Measurements from ENCODE around the gene C22orf42.
"Not testable (repeated sequence)": the region's sequence is repeated elsewhere in the genome, so short reads cannot be mapped to it uniquely, and the experiment has no call there.

Gene C22orf42

GRCh38 chr22:32175683-32176644 is 16.9 kb upstream of the C22orf42 start:
- Histone ChIP-seq H3K4me1 (ENCODE audit: control insufficient read depth, low read depth, low read length) (peaks cover 3% of the 10 kb centered on the region), H3K4me3 (ENCODE audit: low read length) (no peak overlapping the region), H3K56ac (ENCODE audit: low read length) (peak overlapping the region; percentile 76), H2BK15ac (replicated peaks; ENCODE audit: low read depth) (no peak overlapping the region), H3K27ac (ENCODE audit: low read depth, low read length) (no peak overlapping the region), H2BK120ac (ENCODE audit: low read depth, low read length) (no peak overlapping the region), H3K23ac (ENCODE audit: low read length) (no peak overlapping the region), H3K27me3 (ENCODE audit: insufficient read depth, low read length, poor library complexity) (no peaks in the 10 kb centered on the region), H3K79me2 (ENCODE audit: control insufficient read depth, insufficient read depth, low read length) (no peaks in the 10 kb centered on the region), H3K36me3 (ENCODE audit: control insufficient read depth, insufficient read depth, low read length) (no peaks in the 10 kb centered on the region), H2BK5ac (ENCODE audit: low read length) (no peak overlapping the region), H2AK5ac (ENCODE audit: low read length) (no peak overlapping the region), H3K79me1 (ENCODE audit: low read length) (no peaks in the 10 kb centered on the region), H4K8ac (ENCODE audit: low read depth, low read length) (no peak overlapping the region), H3K4ac (ENCODE audit: low read depth, low read length) (no peak overlapping the region), H3K18ac (ENCODE audit: low read length) (no peak overlapping the region), H4K5ac (ENCODE audit: low read length) (no peak overlapping the region), H3K9ac (ENCODE audit: low read length) (peak overlapping the region; percentile 26), H3K4me2 (ENCODE audit: low read length) (peak overlapping the region; percentile 37)
- WGBS (ENCODE audit: extremely low coverage, insufficient coverage, low lambda C conversion rate): no CpG with 5 or more reads among the region's 73 CpGs
- DNase-seq: peak; percentile 57

GRCh38 chr22:32175115-32175514 is 16.0 kb upstream of the C22orf42 start:
- WGBS (ENCODE audit: extremely low coverage, insufficient coverage, low lambda C conversion rate): no CpG with 5 or more reads among the region's 11 CpGs
- no peak overlapping the region for H3K4me3 ChIP-seq (ENCODE audit: low read length)

GRCh38 chr22:32165681-32166080 is 6.6 kb upstream of the C22orf42 start:
- Histone ChIP-seq H2AK5ac (ENCODE audit: low read length) (no peak overlapping the region), H3K27me3 (ENCODE audit: insufficient read depth, low read length, poor library complexity) (no peaks in the 10 kb centered on the region), H4K5ac (ENCODE audit: low read length) (no peak overlapping the region), H2BK15ac (replicated peaks; ENCODE audit: low read depth) (no peak overlapping the region), H3K79me1 (ENCODE audit: low read length) (no peaks in the 10 kb centered on the region), H3K27ac (ENCODE audit: low read depth, low read length) (no peak overlapping the region), H4K8ac (ENCODE audit: low read depth, low read length) (no peak overlapping the region), H3K36me3 (ENCODE audit: control insufficient read depth, insufficient read depth, low read length) (no peaks in the 10 kb centered on the region), H3K4me3 (ENCODE audit: low read length) (no peak overlapping the region), H3K56ac (ENCODE audit: low read length) (no peak overlapping the region), H3K79me2 (ENCODE audit: control insufficient read depth, insufficient read depth, low read length) (no peaks in the 10 kb centered on the region), H3K9ac (ENCODE audit: low read length) (no peak overlapping the region), H3K18ac (ENCODE audit: low read length) (no peak overlapping the region), H2BK120ac (ENCODE audit: low read depth, low read length) (no peak overlapping the region), H3K23ac (ENCODE audit: low read length) (no peak overlapping the region), H3K4me2 (ENCODE audit: low read length) (no peak overlapping the region), H3K4me1 (ENCODE audit: control insufficient read depth, low read depth, low read length) (no peaks in the 10 kb centered on the region), H3K4ac (ENCODE audit: low read depth, low read length) (no peak overlapping the region), H2BK5ac (ENCODE audit: low read length) (no peak overlapping the region)
- no CpG with 5 or more reads among the region's 6 CpGs for WGBS (ENCODE audit: extremely low coverage, insufficient coverage, low lambda C conversion rate)
- no peak for DNase-seq

More at GRCh38 chr22:32175115-32175514, 16.0 kb upstream of the C22orf42 start:
- DNase-seq: no peak
- peaks cover 3% of the 10 kb centered on the region for H3K4me1 ChIP-seq (ENCODE audit: control insufficient read depth, low read depth, low read length)
- no peak overlapping the region for H3K4me2 ChIP-seq (ENCODE audit: low read length)
- no peak overlapping the region for H4K5ac ChIP-seq (ENCODE audit: low read length)
- no peak overlapping the region for H2BK15ac ChIP-seq (replicated peaks; ENCODE audit: low read depth)
- H3K23ac ChIP-seq (ENCODE audit: low read length): no peak overlapping the region
- peak overlapping the region; percentile 35 for H2AK5ac ChIP-seq (ENCODE audit: low read length)
- no peaks in the 10 kb centered on the region for H3K79me1 ChIP-seq (ENCODE audit: low read length)
- H3K27me3 ChIP-seq (ENCODE audit: insufficient read depth, low read length, poor library complexity): no peaks in the 10 kb centered on the region
- no peak overlapping the region for H3K18ac ChIP-seq (ENCODE audit: low read length)
- no peak overlapping the region for H3K9ac ChIP-seq (ENCODE audit: low read length)
- no peak overlapping the region for H2BK120ac ChIP-seq (ENCODE audit: low read depth, low read length)
- no peak overlapping the region for H4K8ac ChIP-seq (ENCODE audit: low read depth, low read length)
- no peaks in the 10 kb centered on the region for H3K79me2 ChIP-seq (ENCODE audit: control insufficient read depth, insufficient read depth, low read length)
- H2BK5ac ChIP-seq (ENCODE audit: low read length): no peak overlapping the region
- H3K4ac ChIP-seq (ENCODE audit: low read depth, low read length): no peak overlapping the region
- H3K36me3 ChIP-seq (ENCODE audit: control insufficient read depth, insufficient read depth, low read length): no peaks in the 10 kb centered on the region
- no peak overlapping the region for H3K27ac ChIP-seq (ENCODE audit: low read depth, low read length)
- H3K56ac ChIP-seq (ENCODE audit: low read length): peak overlapping the region; percentile 76

- Histone ChIP-seq H3K79me2 (ENCODE audit: control insufficient read depth, insufficient read depth, low read length) (no peaks in the 10 kb centered on the region), H3K4me3 (ENCODE audit: low read length) (no peak overlapping the region), H3K23ac (ENCODE audit: low read length) (no peak overlapping the region), H2BK15ac (replicated peaks; ENCODE audit: low read depth) (no peak overlapping the region), H4K5ac (ENCODE audit: low read length) (no peak overlapping the region), H3K27ac (ENCODE audit: low read depth, low read length) (no peak overlapping the region), H3K56ac (ENCODE audit: low read length) (peak overlapping the region; percentile 44), H2BK120ac (ENCODE audit: low read depth, low read length) (no peak overlapping the region), H3K18ac (ENCODE audit: low read length) (no peak overlapping the region), H2BK5ac (ENCODE audit: low read length) (no peak overlapping the region), H3K36me3 (ENCODE audit: control insufficient read depth, insufficient read depth, low read length) (no peaks in the 10 kb centered on the region), H3K79me1 (ENCODE audit: low read length) (no peaks in the 10 kb centered on the region), H3K4me2 (ENCODE audit: low read length) (no peak overlapping the region), H3K4me1 (ENCODE audit: control insufficient read depth, low read depth, low read length) (no peaks in the 10 kb centered on the region), H2AK5ac (ENCODE audit: low read length) (no peak overlapping the region), H3K27me3 (ENCODE audit: insufficient read depth, low read length, poor library complexity) (no peaks in the 10 kb centered on the region), H3K9ac (ENCODE audit: low read length) (no peak overlapping the region), H4K8ac (ENCODE audit: low read depth, low read length) (no peak overlapping the region), H3K4ac (ENCODE audit: low read depth, low read length) (no peak overlapping the region)
- DNase-seq: no peak
- no CpG with 5 or more reads among the region's 6 CpGs for WGBS (ENCODE audit: extremely low coverage, insufficient coverage, low lambda C conversion rate)
Measured at GRCh38 chr22:32164075-32164860, 5.2 kb upstream of the C22orf42 start.

GRCh38 chr22:32160411-32160810 is 1.3 kb upstream of the C22orf42 start:
- H3K56ac ChIP-seq (ENCODE audit: low read length); H3K27ac ChIP-seq (ENCODE audit: low read depth, low read length); H3K4me1 ChIP-seq (ENCODE audit: control insufficient read depth, low read depth, low read length); H2BK5ac ChIP-seq (ENCODE audit: low read length); H4K8ac ChIP-seq (ENCODE audit: low read depth, low read length); H3K79me2 ChIP-seq (ENCODE audit: control insufficient read depth, insufficient read depth, low read length); H3K79me1 ChIP-seq (ENCODE audit: low read length); H2AK5ac ChIP-seq (ENCODE audit: low read length); H3K23ac ChIP-seq (ENCODE audit: low read length); H3K18ac ChIP-seq (ENCODE audit: low read length); H3K27me3 ChIP-seq (ENCODE audit: insufficient read depth, low read length, poor library complexity); H2BK15ac ChIP-seq (replicated peaks; ENCODE audit: low read depth); H4K5ac ChIP-seq (ENCODE audit: low read length); DNase-seq; H3K4me2 ChIP-seq (ENCODE audit: low read length); H3K4ac ChIP-seq (ENCODE audit: low read depth, low read length); H3K9ac ChIP-seq (ENCODE audit: low read length); H3K4me3 ChIP-seq (ENCODE audit: low read length); H2BK120ac ChIP-seq (ENCODE audit: low read depth, low read length); H3K36me3 ChIP-seq (ENCODE audit: control insufficient read depth, insufficient read depth, low read length): not testable (repeated sequence)
- WGBS (ENCODE audit: extremely low coverage, insufficient coverage, low lambda C conversion rate): no CpG with 5 or more reads among the region's 5 CpGs
